AML-193 (cell line): Measurements from ENCODE around the gene PSMD9.
"Not testable (repeated sequence)": the region's sequence is repeated elsewhere in the genome, so short reads cannot be mapped to it uniquely, and the experiment has no call there.

Experiments
- DNase-seq, 2 experiments: peaks; one replicate each; lab custom pipeline; 2025; lab: John Stamatoyannopoulos, UW

PSMD9 gene

DNA sequence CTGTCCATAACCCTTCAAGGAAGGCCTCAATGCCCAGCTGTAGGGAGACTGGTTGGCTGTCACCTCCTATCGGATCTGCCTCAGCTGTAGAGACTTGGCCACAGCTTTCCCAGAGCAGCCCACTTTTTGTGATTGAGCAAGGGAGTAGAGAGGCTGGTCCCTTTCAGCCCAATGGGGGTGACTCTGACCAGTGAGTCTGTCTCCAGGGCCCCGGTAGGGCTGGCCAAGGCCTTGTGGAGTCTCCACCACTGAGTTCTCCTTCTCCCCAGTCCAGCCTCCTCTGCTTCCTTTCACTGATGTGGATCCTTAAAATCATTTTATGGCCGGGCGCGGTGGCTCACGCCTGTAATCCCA, 15.4 kb upstream of the PSMD9 start:
- DNase-seq: no peak

GRCh38 chr12:121874071-121874470, 14.5 kb upstream of the PSMD9 start:
- peak; percentile 30 to 39 for DNase-seq

DNA sequence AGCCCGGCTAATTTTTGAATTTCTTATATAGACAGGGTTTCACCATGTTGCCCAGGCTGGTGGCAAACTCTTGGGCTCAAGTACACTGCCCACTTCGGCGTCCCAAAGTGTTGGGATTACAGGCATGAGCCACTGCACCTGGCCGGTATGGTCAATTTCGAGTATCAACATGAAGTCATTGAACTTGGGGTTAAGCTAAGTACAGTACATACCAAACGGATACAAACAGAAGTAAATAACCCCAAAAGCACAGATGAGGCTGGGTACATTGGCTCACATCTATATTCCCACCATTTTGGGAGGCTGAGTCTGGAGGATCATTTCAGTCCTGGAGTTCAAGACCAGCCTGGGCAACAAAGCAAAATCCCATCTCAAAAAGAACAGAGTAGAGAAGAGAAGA, 13.0 kb upstream of the PSMD9 start:
- DNase-seq: no peak

- not testable (repeated sequence) for DNase-seq
Observed at GRCh38 chr12:121876080-121876447, 12.5 kb upstream of the PSMD9 start.

GRCh38 chr12:121883315-121883660, 5.3 kb upstream of the PSMD9 start:
- DNase-seq: no peak

DNA sequence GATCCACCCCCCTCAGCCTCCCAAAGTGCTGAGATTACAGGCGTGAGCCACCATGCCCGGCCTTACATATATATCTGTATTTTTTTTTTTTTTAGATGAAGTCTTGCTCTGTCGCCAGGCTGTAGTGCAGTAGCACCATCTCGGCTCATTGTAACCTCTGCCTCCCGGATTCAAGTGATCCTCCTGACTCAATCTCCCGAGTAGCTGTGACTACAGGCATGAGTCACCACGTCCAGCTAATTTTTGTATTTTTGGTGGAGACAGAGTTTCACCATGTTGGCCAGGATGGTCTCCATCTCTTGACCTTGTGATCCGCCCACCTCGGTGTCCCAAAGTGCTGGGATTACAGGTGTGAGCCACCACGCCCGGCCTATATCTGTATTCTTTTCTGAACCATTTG, 3.5 kb upstream of the PSMD9 start:
- DNase-seq: not testable (repeated sequence)

- DNase-seq: no peak
Observed at GRCh38 chr12:121888083-121888477, 510 bp upstream of the PSMD9 start.

- DNase-seq: no peak
Observed at GRCh38 chr12:121889274-121889624, 659 bp downstream of the PSMD9 start.

DNA sequence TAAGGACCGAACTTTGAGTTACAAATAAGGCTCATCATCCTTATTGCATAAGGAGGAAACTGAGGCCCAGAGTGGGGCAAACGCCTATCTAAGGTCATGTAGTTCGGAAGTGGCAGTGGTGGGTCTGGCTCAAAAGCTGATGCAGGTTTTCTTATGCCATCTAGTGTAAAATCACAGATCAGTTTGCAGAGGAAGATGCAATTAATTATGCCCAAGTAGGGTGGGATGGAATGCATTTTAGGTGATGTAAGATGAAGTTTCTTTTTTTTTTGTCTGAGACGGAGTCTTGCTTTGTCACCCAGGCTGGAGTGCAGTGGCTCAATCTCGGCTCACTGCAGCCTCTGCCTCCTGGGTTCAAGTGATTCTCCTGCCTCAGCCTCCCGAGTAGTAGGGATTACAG, 1.1 kb downstream of the PSMD9 start:
- DNase-seq: not testable (repeated sequence)

- no peak for DNase-seq
Observed at GRCh38 chr12:121892673-121893561, 4.3 kb downstream of the PSMD9 start.

DNA sequence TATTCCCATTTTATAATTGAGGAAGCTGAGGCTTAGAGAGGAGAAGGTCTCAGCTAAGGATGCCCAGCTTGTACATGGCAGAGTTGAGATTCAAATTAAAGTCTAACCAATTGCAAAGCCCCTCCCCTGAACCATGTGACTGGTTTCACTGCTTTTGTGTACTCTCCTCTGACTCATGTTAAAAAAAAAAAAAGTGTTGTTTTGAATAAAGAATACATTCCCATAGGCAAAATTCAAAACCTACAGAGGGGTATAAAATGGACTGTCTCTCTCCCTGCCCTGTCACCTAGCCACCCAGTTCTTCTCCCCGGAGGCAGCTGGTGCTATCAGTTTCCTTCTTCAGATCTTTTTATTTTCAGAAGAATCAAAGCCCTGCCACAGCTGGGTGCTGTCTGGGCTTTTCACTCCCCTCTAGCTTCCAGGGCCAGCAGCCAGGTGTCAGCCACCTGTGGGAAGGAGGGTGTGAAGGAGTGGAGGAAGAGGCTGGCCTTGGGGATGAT, 5.4 kb downstream of the PSMD9 start:
- no peak for DNase-seq

GRCh38 chr12:121894633-121895032, 6.0 kb downstream of the PSMD9 start:
- DNase-seq: peak in 1 of 2 experiments; percentile 11

DNA sequence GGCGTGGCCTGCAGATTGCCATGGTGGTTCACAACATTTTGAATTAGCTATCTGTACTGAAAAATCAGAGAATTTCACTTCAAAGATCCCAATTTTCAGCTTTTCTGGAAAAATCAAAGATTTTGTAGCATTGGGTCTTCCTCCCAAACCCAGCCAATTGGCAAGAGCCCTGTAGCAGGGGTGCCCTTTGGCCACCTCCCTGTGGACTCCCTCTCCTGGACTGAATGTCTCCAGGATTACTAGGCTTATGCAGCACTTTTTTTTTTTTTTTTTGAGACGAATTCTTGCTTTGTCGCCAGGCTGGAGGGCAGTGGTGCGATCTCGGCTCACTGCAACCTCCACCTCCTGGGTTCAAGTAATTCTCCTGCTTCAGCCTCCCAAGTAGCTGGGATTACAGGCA, 9.7 kb downstream of the PSMD9 start:
- no peak for DNase-seq

DNA sequence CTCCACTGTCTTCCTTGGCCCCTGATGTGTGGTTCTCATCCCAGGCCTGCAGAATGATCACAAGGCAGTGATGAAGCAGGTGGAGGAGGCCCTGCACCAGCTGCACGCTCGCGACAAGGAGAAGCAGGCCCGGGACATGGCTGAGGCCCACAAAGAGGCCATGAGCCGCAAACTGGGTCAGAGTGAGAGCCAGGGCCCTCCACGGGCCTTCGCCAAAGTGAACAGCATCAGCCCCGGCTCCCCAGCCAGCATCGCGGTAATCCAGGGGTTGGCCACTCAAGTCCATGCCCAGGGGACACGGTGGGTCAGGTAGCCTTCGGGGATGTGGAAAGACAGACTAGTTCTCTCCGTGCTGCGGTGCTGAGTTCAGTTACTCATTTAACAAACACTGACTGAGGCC, 11.0 kb downstream of the PSMD9 start:
- DNase-seq: no peak

GRCh38 chr12:121903202-121903601, 14.6 kb downstream of the PSMD9 start:
- DNase-seq: no peak

DNA sequence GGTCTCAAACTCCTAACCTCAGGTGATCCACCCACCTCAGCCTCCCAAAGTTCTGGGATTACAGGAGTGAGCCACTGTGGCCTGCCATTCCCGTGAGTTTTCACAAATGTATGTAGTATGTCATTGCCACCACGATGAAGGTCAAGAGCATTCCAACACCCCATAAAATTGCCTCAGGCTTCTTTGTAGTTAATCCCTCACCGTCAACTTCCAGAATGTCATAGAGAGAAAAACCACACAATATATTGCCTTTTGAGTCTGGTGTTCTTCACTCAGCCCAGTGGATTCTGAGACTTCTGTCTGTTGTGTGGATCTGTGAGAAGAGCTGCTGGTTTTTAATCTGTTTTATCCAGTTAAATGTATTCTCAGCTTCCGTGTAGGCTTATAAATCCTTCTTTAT, 17.2 kb downstream of the PSMD9 start:
- DNase-seq: no peak

GRCh38 chr12:121908702-121909101, 20.1 kb downstream of the PSMD9 start:
- no peak for DNase-seq

DNA sequence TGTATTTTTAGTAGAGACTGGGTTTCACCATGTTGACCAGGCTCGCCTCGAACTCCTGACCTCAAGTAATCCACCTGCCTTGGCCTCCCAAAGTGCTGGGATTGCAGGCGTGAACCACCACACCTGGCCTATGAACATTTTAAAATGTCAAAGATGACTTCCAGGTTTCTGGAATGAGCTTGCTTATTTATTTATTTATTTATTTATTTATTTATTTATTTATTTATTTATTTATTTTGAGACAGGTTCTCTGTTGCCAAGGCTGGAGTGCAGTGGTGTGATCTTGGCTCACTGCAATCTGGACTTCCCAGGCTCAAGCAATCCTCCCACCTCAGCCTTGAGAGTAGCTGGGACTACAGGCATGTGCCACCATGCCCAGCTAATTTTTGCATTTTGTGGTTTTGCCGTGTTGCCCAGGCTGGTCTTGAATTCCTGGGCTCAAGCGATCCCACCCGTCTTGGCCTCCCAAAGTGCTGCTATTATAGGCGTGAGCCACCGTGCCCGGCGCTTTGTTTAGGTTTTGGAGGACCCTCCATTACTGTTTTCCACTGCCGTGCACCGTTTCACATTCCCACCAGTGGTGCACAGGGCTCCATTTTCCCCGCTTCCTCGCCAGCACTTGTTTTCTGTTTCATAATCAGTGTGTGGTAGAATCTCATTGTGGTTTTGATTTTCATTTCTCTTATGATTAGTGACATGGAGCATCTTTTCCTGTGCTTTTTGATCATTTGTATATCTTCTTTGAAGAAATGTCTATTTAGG, 23.4 kb downstream of the PSMD9 start:
- no peak for DNase-seq

- DNase-seq: no peak
Observed at GRCh38 chr12:121915841-121916321, 27.3 kb downstream of the PSMD9 start.

DNA sequence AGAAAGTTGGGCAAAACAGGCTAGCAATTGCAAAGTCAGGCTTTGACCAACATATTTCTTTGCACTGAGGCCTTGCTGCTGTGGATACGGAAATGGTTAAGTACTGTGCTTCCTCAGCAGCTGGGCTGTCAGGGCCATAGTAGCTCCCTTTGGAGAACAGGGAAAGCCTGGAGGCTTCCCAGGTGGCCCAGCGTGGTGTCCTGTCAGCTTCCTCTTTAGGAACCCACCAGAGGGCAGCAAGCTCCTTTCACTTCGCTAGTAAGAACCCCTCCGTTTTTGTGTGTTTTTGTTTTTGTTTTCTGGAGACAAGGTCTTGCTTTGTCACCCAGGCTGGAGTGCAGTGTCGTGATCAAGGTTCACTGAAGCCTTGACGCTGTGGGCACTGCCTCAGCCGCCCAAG, 28.1 kb downstream of the PSMD9 start:
- no peak for DNase-seq

DNA sequence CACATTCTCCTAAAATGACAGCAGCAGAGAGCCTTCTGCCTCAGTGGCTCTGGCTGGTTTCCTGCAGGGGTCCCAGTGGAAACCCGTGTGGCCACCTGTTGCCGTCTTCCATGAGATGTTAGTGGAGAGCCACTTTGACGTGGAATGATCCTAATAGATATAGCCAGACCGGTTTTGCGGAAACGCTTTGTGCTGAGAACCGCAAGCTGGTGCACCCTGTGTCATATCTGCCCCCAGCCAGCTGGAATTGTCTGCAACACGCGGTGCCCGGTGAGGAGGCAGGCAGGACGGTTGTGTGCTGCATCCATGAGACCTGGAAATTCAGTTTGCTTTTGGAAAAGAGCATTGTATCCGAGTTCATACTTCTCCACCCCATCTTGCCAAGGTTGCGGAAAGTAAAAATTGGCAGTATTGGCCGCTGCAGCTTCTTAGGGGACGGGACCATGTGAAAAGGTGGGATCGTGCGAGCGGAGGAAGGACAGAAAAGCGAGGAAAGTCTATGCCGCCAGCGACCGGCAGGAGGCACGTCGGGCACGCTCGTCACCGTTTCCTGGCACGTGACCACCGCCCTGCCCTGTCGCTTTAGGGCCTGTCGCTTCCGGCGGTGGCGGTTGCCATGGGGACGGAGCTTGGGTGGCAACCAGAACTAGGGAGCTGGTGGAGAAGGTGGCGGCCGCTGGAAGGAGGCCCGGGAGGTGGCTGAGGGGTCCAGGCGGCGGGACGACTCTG, 29.5 kb downstream of the PSMD9 start, which contains the start of gene CFAP251:
TSS of gene CFAP251 (plus strand) at position 643 of the 729 bp plus-strand sequence. CDS start 2,714 bp downstream, outside the sequence.
- DNase-seq: no peak

DNA sequence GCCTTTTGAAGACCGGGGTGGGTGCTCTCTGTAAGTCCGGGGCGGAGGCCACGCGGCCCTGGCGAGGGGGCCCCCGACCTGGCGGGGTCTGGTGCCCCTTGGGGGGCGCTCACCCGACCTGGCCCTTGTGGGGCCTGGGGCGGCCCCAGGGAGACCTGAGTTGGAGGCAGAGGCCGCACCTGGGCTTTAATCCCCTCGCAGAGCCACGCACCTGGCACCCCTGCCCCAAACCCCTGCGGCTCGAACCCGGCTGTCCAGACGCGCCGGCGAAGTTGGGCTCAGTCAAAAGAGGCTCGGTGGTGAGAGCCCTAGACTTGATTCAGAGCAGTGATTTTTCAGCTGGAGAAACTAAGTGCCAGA, 30.1 kb downstream of the PSMD9 start:
- no peak for DNase-seq

DNA sequence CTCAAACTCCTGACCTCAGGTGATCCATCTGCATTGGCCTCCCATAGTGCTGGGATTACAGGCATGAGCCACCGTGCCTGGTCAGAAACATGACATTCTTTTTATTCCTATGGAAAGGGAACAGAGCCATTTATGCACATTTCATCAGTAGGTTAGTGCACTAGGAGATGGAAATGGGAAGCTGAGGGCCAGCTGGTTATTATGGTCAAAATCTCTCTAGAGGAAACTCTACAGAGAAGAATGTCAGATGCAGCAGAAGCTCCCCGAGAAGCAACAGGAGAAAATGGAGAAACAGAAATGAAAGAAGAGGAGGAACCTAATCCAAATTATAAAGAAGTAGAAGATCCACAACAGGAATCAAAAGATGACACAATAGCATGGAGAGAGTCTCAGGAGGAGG, 32.5 kb downstream of the PSMD9 start:
- DNase-seq: no peak
